ENCODE data around the gene PLA2G4B. TPM values are rescaled to one million over a fixed set of nuclear protein-coding genes. Genes with fewer than 3 reads are reported as not detected.

Gene PLA2G4B
- total and polyA plus RNA-seq, 2 donors (not counting 1 experiment from before 2014, with no cell fraction given) = 22.6 to 33.2 TPM

DNA sequence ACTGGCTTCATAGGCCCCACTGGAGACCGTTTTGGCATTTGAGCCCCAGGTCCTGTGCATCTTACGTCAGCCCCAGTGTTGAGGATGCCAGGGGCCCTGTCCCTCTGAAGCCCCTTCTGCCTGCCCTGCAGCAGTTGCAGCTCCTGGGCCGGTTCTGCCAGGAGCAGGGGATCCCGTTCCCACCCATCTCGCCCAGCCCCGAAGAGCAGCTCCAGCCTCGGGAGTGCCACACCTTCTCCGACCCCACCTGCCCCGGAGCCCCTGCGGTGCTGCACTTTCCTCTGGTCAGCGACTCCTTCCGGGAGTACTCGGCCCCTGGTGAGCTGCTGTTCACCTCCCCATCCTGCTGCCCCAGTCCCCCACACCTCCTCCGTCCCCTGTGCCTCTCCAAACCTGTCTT lies 8.6 kb downstream of the PLA2G4B start:
- Histone ChIP-seq H3K4me1 (ENCODE audit: control insufficient read depth in 2 of 2, insufficient read depth in 2 of 2, low read length in 2 of 2) (no peaks in the 10 kb centered on the region), H3K36me3 (replicated peaks in 1 of 2; ENCODE audit: control extremely low read depth in 1 of 2, control insufficient read depth in 1 of 2, extremely low read depth in 1 of 2, insufficient read depth in 2 of 2, low read length in 1 of 2) (peaks cover 0 to 29% of the 10 kb centered on the region in 2 experiments), H3K4me3 (ENCODE audit: control extremely low read depth in 1 of 5, extremely low read depth in 1 of 5, insufficient read depth in 1 of 5, low read depth in 2 of 5, low read length in 4 of 5) (no peak overlapping the region), H3K79me2 (ENCODE audit: control insufficient read depth, insufficient read depth, low read length) (no peaks in the 10 kb centered on the region), H4K20me1 (ENCODE audit: control insufficient read depth, insufficient read depth, low read length, poor library complexity, severe bottlenecking) (no peaks in the 10 kb centered on the region), H3K9ac (ENCODE audit: low read length) (no peak overlapping the region), H3K27me3 (replicated peaks in 1 of 4; ENCODE audit: control extremely low read depth in 1 of 4, control insufficient read depth in 3 of 4, insufficient read depth in 4 of 4, low read length in 3 of 4) (peaks cover 0 to 3% (median 0%) of the 10 kb centered on the region in 4 experiments), H3K27ac (ENCODE audit: low read length in 2 of 2) (no peak overlapping the region), H2AFZ (ENCODE audit: insufficient read depth, low read depth, low read length, poor library complexity, severe bottlenecking) (no peak overlapping the region), H3K9me3 (ENCODE audit: control extremely low read depth in 1 of 3, control insufficient read depth in 2 of 3, insufficient read depth in 1 of 3, low read length in 2 of 3) (no peaks in the 10 kb centered on the region), H3K4me2 (replicated peaks; ENCODE audit: low read depth, low read length, poor library complexity, severe bottlenecking) (no peak overlapping the region)
- 96% methylated on average over 14 of the region's 14 CpGs for WGBS (ENCODE audit: insufficient coverage)
- ATAC-seq (ENCODE audit: low read depth) (no peak), DNase-seq (no peak)
- no peak overlapping the region for H3K4me3 Mint-ChIP-seq
- no peak overlapping the region for H3K27ac Mint-ChIP-seq
- peaks cover 2% of the 10 kb centered on the region for H3K4me1 Mint-ChIP-seq
- no peaks in the 10 kb centered on the region for H3K27me3 Mint-ChIP-seq
- no peak for TF ChIP-seq EZH2 (IDR thresholded peaks at IDR 0.05; ENCODE audit: borderline replicate concordance, insufficient read depth, low read depth, low read length, poor library complexity, severe bottlenecking)
- TF ChIP-seq, protein P1, sequence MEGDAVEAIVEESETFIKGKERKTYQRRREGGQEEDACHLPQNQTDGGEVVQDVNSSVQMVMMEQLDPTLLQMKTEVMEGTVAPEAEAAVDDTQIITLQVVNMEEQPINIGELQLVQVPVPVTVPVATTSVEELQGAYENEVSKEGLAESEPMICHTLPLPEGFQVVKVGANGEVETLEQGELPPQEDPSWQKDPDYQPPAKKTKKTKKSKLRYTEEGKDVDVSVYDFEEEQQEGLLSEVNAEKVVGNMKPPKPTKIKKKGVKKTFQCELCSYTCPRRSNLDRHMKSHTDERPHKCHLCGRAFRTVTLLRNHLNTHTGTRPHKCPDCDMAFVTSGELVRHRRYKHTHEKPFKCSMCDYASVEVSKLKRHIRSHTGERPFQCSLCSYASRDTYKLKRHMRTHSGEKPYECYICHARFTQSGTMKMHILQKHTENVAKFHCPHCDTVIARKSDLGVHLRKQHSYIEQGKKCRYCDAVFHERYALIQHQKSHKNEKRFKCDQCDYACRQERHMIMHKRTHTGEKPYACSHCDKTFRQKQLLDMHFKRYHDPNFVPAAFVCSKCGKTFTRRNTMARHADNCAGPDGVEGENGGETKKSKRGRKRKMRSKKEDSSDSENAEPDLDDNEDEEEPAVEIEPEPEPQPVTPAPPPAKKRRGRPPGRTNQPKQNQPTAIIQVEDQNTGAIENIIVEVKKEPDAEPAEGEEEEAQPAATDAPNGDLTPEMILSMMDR (IDR thresholded peaks at IDR 0.05) = no peak
- ChIA-PET CTCF (interaction anchor here (1.6 kb wide), 1 partner anchor 36 kb away, joined by 4 read pairs; no protein-coding TSS in a partner anchor), POLR2A (no interaction called here)
- intact Hi-C loops (cut with micrococcal nuclease) = no loop called here
- no peaks in the 10 kb centered on the region for H3K9me3 Mint-ChIP-seq (ENCODE audit: insufficient read depth)

DNA sequence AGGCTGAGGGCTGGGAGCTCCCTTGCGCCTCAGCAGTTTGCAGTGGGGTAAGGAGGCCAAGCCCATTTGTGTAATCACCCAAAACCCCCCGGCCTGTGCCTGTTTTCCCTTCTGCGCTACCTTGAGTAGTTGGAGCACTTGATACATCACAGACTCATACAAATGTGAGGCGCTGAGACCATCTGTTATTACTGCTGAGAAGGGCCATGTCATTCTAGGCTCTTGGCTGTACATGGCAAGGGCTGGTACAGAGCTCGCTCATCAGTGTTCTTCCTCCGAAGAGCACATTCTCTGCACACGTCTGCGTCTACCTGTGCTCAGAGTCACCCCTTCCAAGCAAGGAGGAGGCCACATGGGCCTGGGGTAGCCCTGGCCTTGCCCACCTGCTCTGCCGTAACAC lies 9.3 kb downstream of the PLA2G4B start:
- no peak overlapping the region for H3K4me3 ChIP-seq (ENCODE audit: control extremely low read depth in 1 of 5, extremely low read depth in 1 of 5, insufficient read depth in 1 of 5, low read depth in 2 of 5, low read length in 4 of 5)
- H3K27ac ChIP-seq (ENCODE audit: low read length in 2 of 2) = no peak overlapping the region
- Mint-ChIP-seq H3K4me1 (peaks cover 2% of the 10 kb centered on the region), H3K27ac (no peak overlapping the region), H3K9me3 (ENCODE audit: insufficient read depth) (no peaks in the 10 kb centered on the region), H3K27me3 (no peaks in the 10 kb centered on the region), H3K4me3 (no peak overlapping the region)
- no peaks in the 10 kb centered on the region for H3K79me2 ChIP-seq (ENCODE audit: control insufficient read depth, insufficient read depth, low read length)
- POLR2A ChIA-PET = no interaction called here
- no peak overlapping the region for H3K9ac ChIP-seq (ENCODE audit: low read length)
- H3K4me1 ChIP-seq (ENCODE audit: control insufficient read depth in 2 of 2, insufficient read depth in 2 of 2, low read length in 2 of 2) = no peaks in the 10 kb centered on the region
- no peaks in the 10 kb centered on the region for H4K20me1 ChIP-seq (ENCODE audit: control insufficient read depth, insufficient read depth, low read length, poor library complexity, severe bottlenecking)
- peaks cover 0 to 29% of the 10 kb centered on the region in 2 experiments for H3K36me3 ChIP-seq (replicated peaks in 1 of 2; ENCODE audit: control extremely low read depth in 1 of 2, control insufficient read depth in 1 of 2, extremely low read depth in 1 of 2, insufficient read depth in 2 of 2, low read length in 1 of 2)
- H2AFZ ChIP-seq (ENCODE audit: insufficient read depth, low read depth, low read length, poor library complexity, severe bottlenecking) = no peak overlapping the region
- ATAC-seq (ENCODE audit: low read depth) (no peak), DNase-seq (no peak)
- intact Hi-C loops (cut with micrococcal nuclease) = no loop called here
- no peak for TF ChIP-seq EZH2 (IDR thresholded peaks at IDR 0.05; ENCODE audit: borderline replicate concordance, insufficient read depth, low read depth, low read length, poor library complexity, severe bottlenecking)
- TF ChIP-seq, protein P1 (IDR thresholded peaks at IDR 0.05) = no peak
- H3K9me3 ChIP-seq (ENCODE audit: control extremely low read depth in 1 of 3, control insufficient read depth in 2 of 3, insufficient read depth in 1 of 3, low read length in 2 of 3) = no peaks in the 10 kb centered on the region
- no peak overlapping the region for H3K4me2 ChIP-seq (replicated peaks; ENCODE audit: low read depth, low read length, poor library complexity, severe bottlenecking)
- 95% methylated on average over 9 of the region's 9 CpGs for WGBS (ENCODE audit: insufficient coverage)
- peaks cover 0 to 4% (median 0%) of the 10 kb centered on the region in 4 experiments for H3K27me3 ChIP-seq (replicated peaks in 1 of 4; ENCODE audit: control extremely low read depth in 1 of 4, control insufficient read depth in 3 of 4, insufficient read depth in 4 of 4, low read length in 3 of 4)
- CTCF ChIA-PET = interaction anchor here (0.8 kb wide), 1 partner anchor 57 kb away, joined by 3 read pairs; no protein-coding TSS in a partner anchor
